Measurements from ENCODE around the gene GULP1. TPM values are rescaled to one million over a fixed set of nuclear protein-coding genes. Genes with fewer than 3 reads are reported as not detected.
"Not testable (repeated sequence)": the region's sequence is repeated elsewhere in the genome, so short reads cannot be mapped to it uniquely, and the experiment has no call there.

The GULP1 gene
- total RNA-seq, 1 experiment from 2014 or later: 108 TPM

GRCh38 chr2:188278388-188279092 is 13.1 kb upstream of the GULP1 start:
- H3K27ac ChIP-seq: no peak overlapping the region
- no peaks in the 10 kb centered on the region for H3K27me3 ChIP-seq (replicated peaks)
- no peaks in the 10 kb centered on the region for H3K9me3 ChIP-seq (replicated peaks)
- no peak for DNase-seq (ENCODE audit: low read depth in 1 of 2, low spot score in 2 of 2)
- H3K4me3 ChIP-seq: no peak overlapping the region
- H3K4me1 ChIP-seq (replicated peaks): no peaks in the 10 kb centered on the region
- no peaks in the 10 kb centered on the region for H3K36me3 ChIP-seq

GRCh38 chr2:188279093-188279445 is 12.6 kb upstream of the GULP1 start:
- no peaks in the 10 kb centered on the region for H3K9me3 ChIP-seq (replicated peaks)
- H3K27me3 ChIP-seq (replicated peaks): no peaks in the 10 kb centered on the region
- no peak overlapping the region for H3K4me3 ChIP-seq
- no peak overlapping the region for H3K27ac ChIP-seq
- H3K36me3 ChIP-seq: no peaks in the 10 kb centered on the region
- H3K4me1 ChIP-seq (replicated peaks): no peaks in the 10 kb centered on the region
- no peak for DNase-seq (ENCODE audit: low read depth in 1 of 2, low spot score in 2 of 2)

GRCh38 chr2:188280811-188281222 is 10.9 kb upstream of the GULP1 start:
- H3K4me1 ChIP-seq (replicated peaks): no peaks in the 10 kb centered on the region
- no peak overlapping the region for H3K4me3 ChIP-seq
- H3K9me3 ChIP-seq (replicated peaks): no peaks in the 10 kb centered on the region
- no peaks in the 10 kb centered on the region for H3K36me3 ChIP-seq
- no peak overlapping the region for H3K27ac ChIP-seq
- DNase-seq (ENCODE audit: low read depth in 1 of 2, low spot score in 2 of 2): no peak
- no peaks in the 10 kb centered on the region for H3K27me3 ChIP-seq (replicated peaks)

GRCh38 chr2:188282907-188283306 is 8.8 kb upstream of the GULP1 start:
- H3K27ac ChIP-seq: no peak overlapping the region
- H3K27me3 ChIP-seq (replicated peaks): no peaks in the 10 kb centered on the region
- DNase-seq (ENCODE audit: low read depth in 1 of 2, low spot score in 2 of 2): no peak
- H3K9me3 ChIP-seq (replicated peaks): no peaks in the 10 kb centered on the region
- no peaks in the 10 kb centered on the region for H3K36me3 ChIP-seq
- H3K4me1 ChIP-seq (replicated peaks): no peaks in the 10 kb centered on the region
- H3K4me3 ChIP-seq: no peak overlapping the region

- not testable (repeated sequence) for H3K4me3 ChIP-seq; DNase-seq (ENCODE audit: low read depth in 1 of 2, low spot score in 2 of 2); H3K36me3 ChIP-seq; H3K9me3 ChIP-seq (replicated peaks); H3K27ac ChIP-seq; H3K27me3 ChIP-seq (replicated peaks); H3K4me1 ChIP-seq (replicated peaks)
Measured at GRCh38 chr2:188284251-188284650, 7.4 kb upstream of the GULP1 start.

GRCh38 chr2:188285049-188285448 is 6.6 kb upstream of the GULP1 start:
- Histone ChIP-seq H3K9me3 (replicated peaks) (no peaks in the 10 kb centered on the region), H3K4me3 (no peak overlapping the region), H3K27me3 (replicated peaks) (no peaks in the 10 kb centered on the region), H3K27ac (no peak overlapping the region), H3K36me3 (no peaks in the 10 kb centered on the region), H3K4me1 (replicated peaks) (no peaks in the 10 kb centered on the region)
- no peak for DNase-seq (ENCODE audit: low read depth in 1 of 2, low spot score in 2 of 2)

GRCh38 chr2:188285774-188286173 is 5.9 kb upstream of the GULP1 start:
- peaks cover 6% of the 10 kb centered on the region for H3K4me1 ChIP-seq (replicated peaks)
- no peaks in the 10 kb centered on the region for H3K36me3 ChIP-seq
- no peaks in the 10 kb centered on the region for H3K9me3 ChIP-seq (replicated peaks)
- H3K27ac ChIP-seq: no peak overlapping the region
- no peak for DNase-seq (ENCODE audit: low read depth in 1 of 2, low spot score in 2 of 2)
- H3K4me3 ChIP-seq: no peak overlapping the region
- H3K27me3 ChIP-seq (replicated peaks): no peaks in the 10 kb centered on the region

GRCh38 chr2:188291142-188291616 is 495 bp upstream of the GULP1 start:
- Histone ChIP-seq H3K4me3 (peak overlapping the region; percentile 78), H3K9me3 (replicated peaks) (no peaks in the 10 kb centered on the region), H3K4me1 (replicated peaks) (peaks cover 10% of the 10 kb centered on the region), H3K27ac (peak overlapping the region; percentile 89), H3K27me3 (replicated peaks) (no peaks in the 10 kb centered on the region), H3K36me3 (peaks cover 11% of the 10 kb centered on the region)
- DNase-seq (ENCODE audit: low read depth in 1 of 2, low spot score in 2 of 2): no peak

GRCh38 chr2:188292348-188293239 is 920 bp downstream of the GULP1 start:
- peak overlapping the region; percentile 89 for H3K27ac ChIP-seq
- H3K4me3 ChIP-seq: peak overlapping the region; percentile 78
- no peaks in the 10 kb centered on the region for H3K27me3 ChIP-seq (replicated peaks)
- no peaks in the 10 kb centered on the region for H3K9me3 ChIP-seq (replicated peaks)
- peak; percentile 90 to 95 for DNase-seq (ENCODE audit: low read depth in 1 of 2, low spot score in 2 of 2)
- peaks cover 11% of the 10 kb centered on the region for H3K36me3 ChIP-seq
- peaks cover 11% of the 10 kb centered on the region for H3K4me1 ChIP-seq (replicated peaks)

- Histone ChIP-seq H3K4me3 (peak overlapping the region; percentile 78), H3K27ac (peak overlapping the region; percentile 89), H3K36me3 (peaks cover 11% of the 10 kb centered on the region), H3K9me3 (replicated peaks) (no peaks in the 10 kb centered on the region), H3K27me3 (replicated peaks) (no peaks in the 10 kb centered on the region), H3K4me1 (replicated peaks) (peaks cover 11% of the 10 kb centered on the region)
- DNase-seq (ENCODE audit: low read depth in 1 of 2, low spot score in 2 of 2): peak; percentile 83 to 86
Measured at GRCh38 chr2:188293601-188294351, 2.1 kb downstream of the GULP1 start.

- H3K4me3 ChIP-seq: peak overlapping the region; percentile 78
- H3K27ac ChIP-seq: peak overlapping the region; percentile 89
- DNase-seq (ENCODE audit: low read depth in 1 of 2, low spot score in 2 of 2): no peak
Measured at GRCh38 chr2:188294352-188294926, 2.8 kb downstream of the GULP1 start.

GRCh38 chr2:188295067-188295685 is 3.5 kb downstream of the GULP1 start:
- H3K9me3 ChIP-seq (replicated peaks): no peaks in the 10 kb centered on the region
- no peak for DNase-seq (ENCODE audit: low read depth in 1 of 2, low spot score in 2 of 2)
- peak overlapping the region; percentile 89 for H3K27ac ChIP-seq
- peaks cover 11% of the 10 kb centered on the region for H3K4me1 ChIP-seq (replicated peaks)
- peaks cover 11% of the 10 kb centered on the region for H3K36me3 ChIP-seq
- no peak overlapping the region; the same call in 1 of the 2 replicates for H3K4me3 ChIP-seq
- no peaks in the 10 kb centered on the region for H3K27me3 ChIP-seq (replicated peaks)

More at GRCh38 chr2:188294352-188294926, 2.8 kb downstream of the GULP1 start:
- no peaks in the 10 kb centered on the region for H3K9me3 ChIP-seq (replicated peaks)
- no peaks in the 10 kb centered on the region for H3K27me3 ChIP-seq (replicated peaks)
- H3K36me3 ChIP-seq: peaks cover 11% of the 10 kb centered on the region
- H3K4me1 ChIP-seq (replicated peaks): peaks cover 11% of the 10 kb centered on the region

GRCh38 chr2:188297978-188298377 is 6.3 kb downstream of the GULP1 start:
- H3K9me3 ChIP-seq (replicated peaks): no peaks in the 10 kb centered on the region
- peaks cover 5% of the 10 kb centered on the region; the same call in 1 of the 2 replicates for H3K36me3 ChIP-seq
- no peak for DNase-seq (ENCODE audit: low read depth in 1 of 2, low spot score in 2 of 2)
- no peak overlapping the region for H3K4me3 ChIP-seq
- no peaks in the 10 kb centered on the region for H3K27me3 ChIP-seq (replicated peaks)
- peaks cover 11% of the 10 kb centered on the region for H3K4me1 ChIP-seq (replicated peaks)
- H3K27ac ChIP-seq: no peak overlapping the region

Data from SJSA1 (cell line).